Measurements from ENCODE around the gene ME3. TPM values are rescaled to one million over a fixed set of nuclear protein-coding genes. Genes with fewer than 3 reads are reported as not detected.

ME3 gene
- total and polyA plus RNA-seq, 2 donors (not counting 1 experiment from before 2014, with no cell fraction given), result 1.3 TPM; not detected in 1

DNA sequence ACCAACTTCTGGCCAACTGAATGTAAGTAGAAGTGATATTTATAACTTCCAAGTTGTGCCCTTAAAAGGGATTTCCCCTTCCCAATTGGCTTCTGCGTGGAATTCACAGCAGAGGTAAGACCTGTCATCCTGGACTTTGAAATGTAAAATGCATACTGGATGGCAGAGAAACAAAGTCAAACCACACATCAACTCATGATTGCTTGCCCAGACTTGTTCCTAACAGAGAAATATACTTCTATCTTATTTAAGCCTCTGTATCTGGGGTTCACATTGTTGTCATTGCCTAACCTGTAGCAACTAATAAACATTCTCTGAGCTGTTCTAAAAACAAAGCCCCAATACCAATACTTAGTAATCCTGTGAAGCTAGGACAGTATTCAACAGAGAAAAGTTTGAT, 6.2 kb downstream of the ME3 start:
- CTCF ChIA-PET, result no interaction called here
- Mint-ChIP-seq H3K4me1 (peaks cover 1% of the 10 kb centered on the region), H3K9me3 (ENCODE audit: insufficient read depth) (no peaks in the 10 kb centered on the region), H3K27ac (no peak overlapping the region), H3K4me3 (no peak overlapping the region), H3K27me3 (peaks cover 44% of the 10 kb centered on the region)
- no peak overlapping the region for H2AFZ ChIP-seq (ENCODE audit: insufficient read depth, low read depth, low read length, poor library complexity, severe bottlenecking)
- no peak overlapping the region for H3K4me3 ChIP-seq (ENCODE audit: control extremely low read depth in 1 of 5, extremely low read depth in 1 of 5, insufficient read depth in 1 of 5, low read depth in 2 of 5, low read length in 4 of 5)
- POLR2A ChIA-PET, result no interaction called here
- H3K27ac ChIP-seq (ENCODE audit: low read length in 2 of 2), result no peak overlapping the region
- H3K36me3 ChIP-seq (replicated peaks in 1 of 2; ENCODE audit: control extremely low read depth in 1 of 2, control insufficient read depth in 1 of 2, extremely low read depth in 1 of 2, insufficient read depth in 2 of 2, low read length in 1 of 2), result no peaks in the 10 kb centered on the region
- TF ChIP-seq EZH2 (IDR thresholded peaks at IDR 0.05; ENCODE audit: borderline replicate concordance, insufficient read depth, low read depth, low read length, poor library complexity, severe bottlenecking), result no peak
- TF ChIP-seq, protein P1, sequence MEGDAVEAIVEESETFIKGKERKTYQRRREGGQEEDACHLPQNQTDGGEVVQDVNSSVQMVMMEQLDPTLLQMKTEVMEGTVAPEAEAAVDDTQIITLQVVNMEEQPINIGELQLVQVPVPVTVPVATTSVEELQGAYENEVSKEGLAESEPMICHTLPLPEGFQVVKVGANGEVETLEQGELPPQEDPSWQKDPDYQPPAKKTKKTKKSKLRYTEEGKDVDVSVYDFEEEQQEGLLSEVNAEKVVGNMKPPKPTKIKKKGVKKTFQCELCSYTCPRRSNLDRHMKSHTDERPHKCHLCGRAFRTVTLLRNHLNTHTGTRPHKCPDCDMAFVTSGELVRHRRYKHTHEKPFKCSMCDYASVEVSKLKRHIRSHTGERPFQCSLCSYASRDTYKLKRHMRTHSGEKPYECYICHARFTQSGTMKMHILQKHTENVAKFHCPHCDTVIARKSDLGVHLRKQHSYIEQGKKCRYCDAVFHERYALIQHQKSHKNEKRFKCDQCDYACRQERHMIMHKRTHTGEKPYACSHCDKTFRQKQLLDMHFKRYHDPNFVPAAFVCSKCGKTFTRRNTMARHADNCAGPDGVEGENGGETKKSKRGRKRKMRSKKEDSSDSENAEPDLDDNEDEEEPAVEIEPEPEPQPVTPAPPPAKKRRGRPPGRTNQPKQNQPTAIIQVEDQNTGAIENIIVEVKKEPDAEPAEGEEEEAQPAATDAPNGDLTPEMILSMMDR (IDR thresholded peaks at IDR 0.05), result no peak
- H3K9me3 ChIP-seq (ENCODE audit: control extremely low read depth in 1 of 3, control insufficient read depth in 2 of 3, insufficient read depth in 1 of 3, low read length in 2 of 3), result no peaks in the 10 kb centered on the region
- intact Hi-C loops (cut with micrococcal nuclease), result no loop called here
- H3K79me2 ChIP-seq (ENCODE audit: control insufficient read depth, insufficient read depth, low read length), result no peaks in the 10 kb centered on the region
- peaks cover 0 to under 1% of the 10 kb centered on the region in 2 donors for H3K4me1 ChIP-seq (ENCODE audit: control insufficient read depth in 2 of 2, insufficient read depth in 2 of 2, low read length in 2 of 2)
- no peak overlapping the region for H3K4me2 ChIP-seq (replicated peaks; ENCODE audit: low read depth, low read length, poor library complexity, severe bottlenecking)
- H3K9ac ChIP-seq (ENCODE audit: low read length), result no peak overlapping the region
- no peak for DNase-seq
- peaks cover 0 to 14% (median 4%) of the 10 kb centered on the region in 4 experiments for H3K27me3 ChIP-seq (replicated peaks in 1 of 4; ENCODE audit: control extremely low read depth in 1 of 4, control insufficient read depth in 3 of 4, insufficient read depth in 4 of 4, low read length in 3 of 4)
- WGBS (ENCODE audit: insufficient coverage), result no CpG with 5 or more reads among the region's 1 CpG
- ATAC-seq (ENCODE audit: low read depth), result no peak
- H4K20me1 ChIP-seq (ENCODE audit: control insufficient read depth, insufficient read depth, low read length, poor library complexity, severe bottlenecking), result no peaks in the 10 kb centered on the region

DNA sequence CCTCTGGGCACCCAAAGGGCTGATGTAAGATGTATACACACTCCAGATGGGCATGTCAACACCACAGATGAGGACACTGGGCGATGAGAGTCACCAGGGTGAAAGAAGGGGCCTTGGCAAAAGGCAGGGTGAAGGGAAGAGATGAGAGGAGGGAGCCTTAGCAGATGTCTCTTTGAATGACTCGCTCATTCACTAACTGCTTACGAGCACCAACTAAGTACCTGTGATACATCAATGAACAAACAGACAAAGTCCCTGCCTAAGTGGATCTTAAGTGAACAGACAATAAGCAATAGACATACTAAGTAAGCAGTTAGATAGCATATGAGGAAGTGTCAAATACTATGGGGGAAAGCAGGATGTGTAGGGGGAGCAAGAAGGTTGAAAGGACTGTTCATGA, 7.5 kb downstream of the ME3 start:
- H3K9ac ChIP-seq (ENCODE audit: low read length), result no peak overlapping the region
- Mint-ChIP-seq H3K4me1 (no peaks in the 10 kb centered on the region), H3K9me3 (ENCODE audit: insufficient read depth) (no peaks in the 10 kb centered on the region), H3K27ac (no peak overlapping the region), H3K27me3 (peaks cover 39% of the 10 kb centered on the region), H3K4me3 (no peak overlapping the region)
- no peak overlapping the region for H3K27ac ChIP-seq (ENCODE audit: low read length in 2 of 2)
- no peak for DNase-seq
- 83% methylated on average over 1 of the region's 3 CpGs for WGBS (ENCODE audit: insufficient coverage)
- no peak for TF ChIP-seq EZH2 (IDR thresholded peaks at IDR 0.05; ENCODE audit: borderline replicate concordance, insufficient read depth, low read depth, low read length, poor library complexity, severe bottlenecking)
- TF ChIP-seq, protein P1 (IDR thresholded peaks at IDR 0.05), result no peak
- no peaks in the 10 kb centered on the region for H3K79me2 ChIP-seq (ENCODE audit: control insufficient read depth, insufficient read depth, low read length)
- no peak overlapping the region for H2AFZ ChIP-seq (ENCODE audit: insufficient read depth, low read depth, low read length, poor library complexity, severe bottlenecking)
- no peaks in the 10 kb centered on the region for H3K36me3 ChIP-seq (replicated peaks in 1 of 2; ENCODE audit: control extremely low read depth in 1 of 2, control insufficient read depth in 1 of 2, extremely low read depth in 1 of 2, insufficient read depth in 2 of 2, low read length in 1 of 2)
- H3K9me3 ChIP-seq (ENCODE audit: control extremely low read depth in 1 of 3, control insufficient read depth in 2 of 3, insufficient read depth in 1 of 3, low read length in 2 of 3), result no peaks in the 10 kb centered on the region
- no peaks in the 10 kb centered on the region for H3K4me1 ChIP-seq (ENCODE audit: control insufficient read depth in 2 of 2, insufficient read depth in 2 of 2, low read length in 2 of 2)
- ChIA-PET CTCF (no interaction called here), POLR2A (no interaction called here)
- ATAC-seq (ENCODE audit: low read depth), result no peak
- intact Hi-C loops (cut with micrococcal nuclease), result no loop called here
- no peak overlapping the region for H3K4me3 ChIP-seq (ENCODE audit: control extremely low read depth in 1 of 5, extremely low read depth in 1 of 5, insufficient read depth in 1 of 5, low read depth in 2 of 5, low read length in 4 of 5)
- peaks cover 0 to 6% (median 2%) of the 10 kb centered on the region in 4 experiments for H3K27me3 ChIP-seq (replicated peaks in 1 of 4; ENCODE audit: control extremely low read depth in 1 of 4, control insufficient read depth in 3 of 4, insufficient read depth in 4 of 4, low read length in 3 of 4)
- H4K20me1 ChIP-seq (ENCODE audit: control insufficient read depth, insufficient read depth, low read length, poor library complexity, severe bottlenecking), result no peaks in the 10 kb centered on the region
- no peak overlapping the region for H3K4me2 ChIP-seq (replicated peaks; ENCODE audit: low read depth, low read length, poor library complexity, severe bottlenecking)
